DND-41 (cell line): Measurements from ENCODE around the gene NXPH1.

Experiments
- ATAC-seq: fragments of 200-7000 bp; cut with Tn5 transposase; 3 replicates; pipeline ENCODE4 v1.9.1; 2021; ENCODE audit warnings: low read depth; ENCODE audit not compliant: insufficient read depth
- DNase-seq: peaks from one replicate; pipeline ENCODE4 v3.0.0-alpha.2; 2020
- H2AFZ ChIP-seq: 2 replicates; pipeline ENCODE4 v1.6.0; 2012; ENCODE audit warnings: low read depth, low read length
- H3K27ac ChIP-seq: 2 replicates; pipeline ENCODE4 v1.5.1; 2012; ENCODE audit warnings: low read length, inconsistent platforms
- H3K27me3 ChIP-seq: fragments of 200-600 bp; sonication (generic); 2 replicates; pipeline ENCODE4 v1.6.0; 2012; ENCODE audit warnings: low read length, mild to moderate bottlenecking, inconsistent platforms; ENCODE audit not compliant: insufficient read depth, poor library complexity
- H3K36me3 ChIP-seq: 2 replicates; pipeline ENCODE4 v1.5.1; 2012; ENCODE audit warnings: low read length, inconsistent platforms; ENCODE audit not compliant: insufficient read depth
- H3K4me1 ChIP-seq: 2 replicates; pipeline ENCODE4 v1.5.1; 2012; ENCODE audit warnings: mild to moderate bottlenecking, low read length; ENCODE audit not compliant: insufficient read depth
- H3K4me2 ChIP-seq: 2 replicates; pipeline ENCODE4 v1.6.0; 2012; ENCODE audit warnings: mild to moderate bottlenecking, moderate library complexity, low read length, inconsistent platforms; ENCODE audit not compliant: insufficient read depth
- H3K4me3 ChIP-seq, 2 experiments: fragments of 200-600 bp in 1 of 2; shearing (Covaris generic) in 1 of 2; 2 replicates each; pipeline ENCODE4 v1.5.1; 2012 to 2016; ENCODE audit warnings: inconsistent platforms in 2 of 2, low read length in 2 of 2, mild to moderate bottlenecking in 2 of 2, low read depth in 1 of 2, moderate library complexity in 1 of 2
- H3K79me2 ChIP-seq: 2 replicates; pipeline ENCODE4 v1.6.0; 2012; ENCODE audit warnings: low read length, inconsistent platforms; ENCODE audit not compliant: insufficient read depth
- H3K9ac ChIP-seq: 2 replicates; pipeline ENCODE4 v1.6.0; 2012; ENCODE audit warnings: low read depth, mild to moderate bottlenecking, inconsistent platforms, low read length, moderate library complexity
- H3K9me3 ChIP-seq: 2 replicates; pipeline ENCODE4 v1.5.1; 2012; ENCODE audit warnings: low read length, moderate library complexity, mild to moderate bottlenecking, inconsistent platforms; ENCODE audit not compliant: insufficient read depth, severe bottlenecking
- H4K20me1 ChIP-seq: 2 replicates; pipeline ENCODE4 v1.6.0; 2012; ENCODE audit warnings: low read length; ENCODE audit not compliant: insufficient read depth
- CTCF ChIP-seq: IDR thresholded peaks from 2 replicates; pipeline ENCODE4 v1.5.1; 2012; ENCODE audit warnings: borderline replicate concordance, low read length, moderate library complexity, mild to moderate bottlenecking; ENCODE audit not compliant: poor library complexity, severe bottlenecking; ENCODE audit errors: extremely low read depth
- EZH2 ChIP-seq: IDR thresholded peaks from 3 replicates; pipeline ENCODE4 v1.6.1; 2012; ENCODE audit warnings: borderline replicate concordance, low read depth, mild to moderate bottlenecking, moderate library complexity, low read length, inconsistent platforms; ENCODE audit not compliant: severe bottlenecking

Gene NXPH1

DNA sequence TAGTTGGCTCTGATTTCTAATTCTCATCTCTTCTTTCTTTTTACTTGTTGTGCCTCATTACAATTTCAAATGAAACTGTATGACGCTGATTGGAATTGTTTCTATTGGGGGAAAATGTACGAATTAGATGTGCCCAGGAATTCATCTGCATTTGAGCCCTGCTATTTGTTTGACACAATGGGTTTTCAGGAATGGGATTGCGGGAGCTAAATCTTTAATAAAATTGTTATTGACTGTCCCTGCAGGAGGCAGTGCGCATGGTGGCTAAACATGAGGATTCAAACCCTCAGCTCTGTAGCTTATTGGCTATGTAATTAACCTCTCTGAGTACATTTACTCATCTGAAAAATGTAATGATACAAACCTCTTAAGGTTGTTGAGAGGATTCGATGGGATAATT lies 181.6 kb downstream of the NXPH1 start:
- TF ChIP-seq EZH2 (no peak), CTCF (no peak)
- H3K4me2 ChIP-seq, result no peak overlapping the region
- no peaks in the 10 kb centered on the region for H3K9me3 ChIP-seq
- no peaks in the 10 kb centered on the region for H4K20me1 ChIP-seq
- H3K4me3 ChIP-seq, result no peak overlapping the region
- no peak overlapping the region for H2AFZ ChIP-seq
- no peak for ATAC-seq
- no peaks in the 10 kb centered on the region for H3K27me3 ChIP-seq
- no peak overlapping the region for H3K27ac ChIP-seq
- no peak overlapping the region for H3K9ac ChIP-seq
- H3K36me3 ChIP-seq, result no peaks in the 10 kb centered on the region
- no peak for DNase-seq
- no peaks in the 10 kb centered on the region for H3K4me1 ChIP-seq
- H3K79me2 ChIP-seq, result no peaks in the 10 kb centered on the region

DNA sequence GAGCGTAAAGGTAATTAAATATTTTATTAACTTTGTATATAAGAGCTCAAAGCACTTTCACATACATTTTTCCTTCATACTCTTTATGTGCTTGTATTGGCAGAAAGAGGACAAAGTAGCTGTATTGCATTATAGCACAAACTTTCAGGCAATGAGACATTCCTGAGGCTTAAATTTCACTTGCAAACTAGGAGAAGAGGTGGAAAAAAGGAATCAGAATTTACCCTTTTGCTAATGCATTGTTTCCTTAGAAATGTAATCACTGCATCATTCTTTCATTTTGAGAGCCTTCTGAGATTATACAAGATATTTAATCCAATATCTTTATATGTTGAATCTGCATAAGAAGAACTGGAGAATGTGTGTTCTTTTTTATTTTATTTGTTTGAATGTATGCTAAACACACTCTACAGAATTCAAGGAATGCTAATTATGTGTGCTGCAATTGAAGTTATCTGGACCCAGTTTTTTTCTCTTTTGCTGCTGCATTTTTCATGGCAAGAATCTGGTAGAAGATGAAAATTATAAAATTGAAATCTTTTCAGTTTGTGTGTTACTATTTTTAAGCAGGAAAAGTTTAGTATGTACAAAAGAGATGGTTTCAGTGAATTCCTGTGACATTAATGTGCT lies 185.1 kb downstream of the NXPH1 start:
- no peak for DNase-seq
- Histone ChIP-seq H3K27ac (no peak overlapping the region), H3K4me2 (no peak overlapping the region), H3K9me3 (no peaks in the 10 kb centered on the region), H3K4me1 (no peaks in the 10 kb centered on the region), H3K9ac (no peak overlapping the region), H2AFZ (no peak overlapping the region), H3K36me3 (no peaks in the 10 kb centered on the region), H3K27me3 (no peaks in the 10 kb centered on the region), H4K20me1 (no peaks in the 10 kb centered on the region), H3K79me2 (no peaks in the 10 kb centered on the region), H3K4me3 (no peak overlapping the region)
- TF ChIP-seq EZH2 (no peak), CTCF (no peak)
- no peak for ATAC-seq

GRCh38 chr7:8620169-8620568 lies 186.8 kb downstream of the NXPH1 start:
- Histone ChIP-seq H2AFZ (no peak overlapping the region), H3K4me2 (no peak overlapping the region), H3K27me3 (no peaks in the 10 kb centered on the region), H3K36me3 (no peaks in the 10 kb centered on the region), H3K4me3 (no peak overlapping the region), H3K4me1 (no peaks in the 10 kb centered on the region), H4K20me1 (no peaks in the 10 kb centered on the region), H3K79me2 (no peaks in the 10 kb centered on the region), H3K27ac (no peak overlapping the region), H3K9me3 (no peaks in the 10 kb centered on the region), H3K9ac (no peak overlapping the region)
- DNase-seq, result no peak
- TF ChIP-seq EZH2 (no peak), CTCF (no peak)
- ATAC-seq, result no peak

DNA sequence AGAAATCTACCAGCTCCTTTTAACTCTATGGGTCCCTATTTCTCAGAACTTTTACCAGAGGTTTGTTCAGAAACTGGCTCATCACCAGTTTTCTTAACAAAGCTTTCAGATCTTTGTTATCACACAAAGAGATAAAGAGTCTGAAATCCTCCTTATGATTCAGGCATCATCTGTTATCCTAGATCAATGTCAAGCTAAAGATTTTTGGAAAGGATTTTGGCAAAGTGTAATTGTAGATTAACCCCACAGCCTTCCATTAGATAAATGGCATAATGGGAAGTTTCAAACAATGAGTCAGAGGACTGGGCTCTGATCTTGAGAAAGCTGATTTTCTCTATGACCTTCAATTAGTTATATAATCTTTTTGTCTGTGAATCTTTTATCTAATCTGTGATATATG lies 192.2 kb downstream of the NXPH1 start:
- no peaks in the 10 kb centered on the region for H3K27me3 ChIP-seq
- TF ChIP-seq EZH2, result no peak
- no peak for TF ChIP-seq CTCF
- H3K36me3 ChIP-seq, result no peaks in the 10 kb centered on the region
- no peak overlapping the region for H3K4me3 ChIP-seq
- H4K20me1 ChIP-seq, result no peaks in the 10 kb centered on the region
- no peak overlapping the region for H3K9ac ChIP-seq
- ATAC-seq, result no peak
- no peak overlapping the region for H2AFZ ChIP-seq
- H3K79me2 ChIP-seq, result no peaks in the 10 kb centered on the region
- no peaks in the 10 kb centered on the region for H3K4me1 ChIP-seq
- no peak overlapping the region for H3K4me2 ChIP-seq
- no peak overlapping the region for H3K27ac ChIP-seq
- H3K9me3 ChIP-seq, result no peaks in the 10 kb centered on the region
- no peak for DNase-seq
